GM10266 (cell line): ENCODE data around the gene PSMD3.

Experiments used
- DNase-seq: peaks from one replicate; pipeline ENCODE4 v3.0.0; 2012; ENCODE audit errors: extremely low spot score
- TF ChIP-seq, protein P1 (sequence below): IDR thresholded peaks from 2 replicates; pipeline ENCODE4 v1.5.1; 2012; ENCODE audit warnings: mild to moderate bottlenecking, low read depth; ENCODE audit not compliant: control insufficient read depth, insufficient read depth; ENCODE audit errors: missing control alignments

PSMD3 gene

GRCh38 chr17:39962642-39963220 lies 17.9 kb upstream of the PSMD3 start, which contains the start of gene GSDMA:
GSDMA (plus strand) TSS chr17:39963004; CDS start chr17:39965688, 2,684 bp downstream.
- TF ChIP-seq, protein P1, sequence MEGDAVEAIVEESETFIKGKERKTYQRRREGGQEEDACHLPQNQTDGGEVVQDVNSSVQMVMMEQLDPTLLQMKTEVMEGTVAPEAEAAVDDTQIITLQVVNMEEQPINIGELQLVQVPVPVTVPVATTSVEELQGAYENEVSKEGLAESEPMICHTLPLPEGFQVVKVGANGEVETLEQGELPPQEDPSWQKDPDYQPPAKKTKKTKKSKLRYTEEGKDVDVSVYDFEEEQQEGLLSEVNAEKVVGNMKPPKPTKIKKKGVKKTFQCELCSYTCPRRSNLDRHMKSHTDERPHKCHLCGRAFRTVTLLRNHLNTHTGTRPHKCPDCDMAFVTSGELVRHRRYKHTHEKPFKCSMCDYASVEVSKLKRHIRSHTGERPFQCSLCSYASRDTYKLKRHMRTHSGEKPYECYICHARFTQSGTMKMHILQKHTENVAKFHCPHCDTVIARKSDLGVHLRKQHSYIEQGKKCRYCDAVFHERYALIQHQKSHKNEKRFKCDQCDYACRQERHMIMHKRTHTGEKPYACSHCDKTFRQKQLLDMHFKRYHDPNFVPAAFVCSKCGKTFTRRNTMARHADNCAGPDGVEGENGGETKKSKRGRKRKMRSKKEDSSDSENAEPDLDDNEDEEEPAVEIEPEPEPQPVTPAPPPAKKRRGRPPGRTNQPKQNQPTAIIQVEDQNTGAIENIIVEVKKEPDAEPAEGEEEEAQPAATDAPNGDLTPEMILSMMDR = no peak
- DNase-seq = no peak

DNA sequence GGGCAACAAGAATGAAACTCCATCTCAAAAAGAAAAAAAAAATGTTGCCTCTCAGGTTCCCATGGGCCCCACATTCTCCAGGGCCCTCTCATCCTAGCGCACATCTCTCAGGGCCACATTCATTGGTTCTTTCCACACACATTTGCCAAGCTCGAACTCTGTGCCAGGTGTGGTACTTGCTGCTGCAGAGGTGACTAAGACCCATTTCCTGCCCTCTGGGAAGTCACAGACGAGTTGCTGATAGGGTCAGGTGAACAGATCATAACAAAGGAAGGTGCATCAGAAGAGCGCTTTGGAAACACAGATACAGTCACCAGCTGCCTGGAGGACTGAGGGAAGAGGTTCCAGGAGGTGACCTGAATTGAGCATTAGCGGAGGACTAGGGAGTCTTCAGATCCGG lies 16.8 kb upstream of the PSMD3 start:
- no peak for DNase-seq

DNA sequence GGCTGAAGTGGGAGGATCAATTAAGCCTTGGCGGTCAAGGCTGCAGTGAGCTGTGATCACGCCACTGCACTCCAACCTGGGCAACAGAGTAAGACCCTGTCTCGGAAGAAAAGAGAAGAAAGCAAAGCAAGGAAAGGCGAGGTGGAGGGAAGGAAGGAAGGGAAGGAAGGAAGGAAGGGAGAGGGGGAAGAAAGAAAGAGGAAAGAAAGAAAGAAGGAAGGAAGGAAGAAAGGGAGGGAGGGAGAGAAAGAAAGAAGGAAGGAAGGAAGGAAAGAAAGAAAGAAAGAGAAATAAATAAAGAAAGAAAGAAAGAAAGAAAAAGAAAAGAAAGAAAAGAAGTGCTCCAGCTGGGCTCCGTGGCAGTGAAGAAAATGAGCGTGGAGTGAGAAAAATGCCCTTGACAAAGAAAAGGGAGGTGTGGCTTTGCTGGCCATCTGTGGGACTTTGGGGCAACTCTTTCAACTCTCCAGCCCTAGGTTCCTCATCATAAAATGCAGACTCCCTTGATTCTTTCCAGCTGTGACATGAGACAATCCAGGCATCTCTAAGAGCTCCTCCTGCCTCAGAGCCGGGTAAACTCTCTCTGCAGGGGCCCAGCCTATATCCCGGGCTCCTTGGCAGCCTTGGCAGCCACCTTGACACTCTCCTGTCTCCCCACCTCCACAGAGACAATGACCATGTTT lies 15.4 kb upstream of the PSMD3 start:
- TF ChIP-seq, protein P1 = no peak

More for the DNA sequence above, 16.8 kb upstream of the PSMD3 start:
- TF ChIP-seq, protein P1 = no peak

GRCh38 chr17:39966771-39967170 lies 13.8 kb upstream of the PSMD3 start:
- TF ChIP-seq, protein P1 = no peak
- no peak for DNase-seq

More for the DNA sequence above, 15.4 kb upstream of the PSMD3 start:
- no peak for DNase-seq

DNA sequence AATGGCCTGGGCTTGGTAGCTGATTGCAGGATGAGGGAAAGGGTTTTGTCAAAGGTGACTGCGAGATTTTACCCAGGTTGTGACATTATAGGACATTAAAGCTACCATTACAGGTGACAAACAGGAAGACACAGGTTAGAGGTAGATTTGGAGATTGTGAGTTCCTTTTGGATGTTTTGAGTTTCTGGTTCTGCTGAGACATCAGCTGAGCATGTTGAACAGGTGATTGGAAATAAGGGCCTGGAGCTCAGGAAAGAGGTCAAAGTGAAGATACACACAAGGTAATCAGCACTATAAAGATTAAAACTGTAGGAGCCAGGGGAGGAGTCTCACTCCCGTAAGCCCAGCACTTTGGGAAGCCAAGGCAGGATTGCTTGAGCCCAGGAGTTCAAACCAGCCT lies 11.8 kb upstream of the PSMD3 start:
- DNase-seq = no peak
- TF ChIP-seq, protein P1 = no peak

- TF ChIP-seq, protein P1 = no peak
- no peak for DNase-seq
These were observed 11.2 kb upstream of the PSMD3 start for GRCh38 chr17:39969375-39969774.

DNA sequence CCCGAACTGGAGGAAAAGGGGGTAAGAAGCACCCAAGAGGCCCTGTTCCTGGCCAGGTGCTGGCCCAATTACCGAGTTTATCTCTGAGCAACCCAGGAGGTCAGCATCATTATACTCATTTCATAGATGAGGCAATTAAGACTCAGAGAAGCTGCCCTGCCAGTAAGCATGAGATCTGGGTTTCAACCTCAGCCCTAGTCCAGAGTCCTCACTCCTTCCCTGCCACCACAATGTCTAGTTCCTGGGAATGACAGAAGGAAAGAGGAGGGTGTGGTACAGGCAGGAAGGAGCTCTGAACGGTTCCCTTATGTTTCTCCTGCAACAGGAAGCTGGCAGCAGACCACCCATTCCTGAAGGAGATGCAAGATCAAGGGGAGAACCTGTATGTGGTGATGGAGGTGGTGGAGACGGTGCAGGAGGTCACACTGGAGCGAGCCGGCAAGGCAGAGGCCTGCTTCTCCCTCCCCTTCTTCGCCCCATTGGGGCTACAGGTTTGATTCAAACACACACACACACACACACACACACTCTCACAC lies 10.4 kb upstream of the PSMD3 start:
- DNase-seq = no peak
- TF ChIP-seq, protein P1 = no peak
